ENCODE measurements around the gene CDK5RAP1.
"Not testable (repeated sequence)": the region's sequence is repeated elsewhere in the genome, so short reads cannot be mapped to it uniquely, and the experiment has no call there.

Gene CDK5RAP1

DNA sequence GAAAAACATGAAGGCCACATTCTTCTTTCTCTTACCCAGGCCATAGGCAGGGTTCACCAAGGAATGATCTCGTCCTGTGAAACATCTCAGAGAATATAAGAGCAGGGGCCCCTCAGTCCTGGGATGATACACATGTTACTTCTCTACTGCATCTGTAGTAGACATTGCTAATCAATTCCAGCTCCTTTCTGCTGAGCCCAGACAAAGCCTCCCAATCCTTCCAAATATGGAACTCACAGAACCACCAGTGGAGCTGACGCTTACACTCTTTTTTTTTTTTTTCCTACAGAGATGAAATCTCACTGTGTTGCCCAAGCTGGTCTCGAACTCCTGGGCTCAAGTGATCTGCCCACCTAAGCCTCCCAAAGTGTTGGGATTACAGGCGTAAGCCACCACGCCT is 33.1 kb upstream of the CDK5RAP1 start:
- ChIA-PET CTCF (no interaction called here), POLR2A (no interaction called here)
- TF ChIP-seq, protein P1, sequence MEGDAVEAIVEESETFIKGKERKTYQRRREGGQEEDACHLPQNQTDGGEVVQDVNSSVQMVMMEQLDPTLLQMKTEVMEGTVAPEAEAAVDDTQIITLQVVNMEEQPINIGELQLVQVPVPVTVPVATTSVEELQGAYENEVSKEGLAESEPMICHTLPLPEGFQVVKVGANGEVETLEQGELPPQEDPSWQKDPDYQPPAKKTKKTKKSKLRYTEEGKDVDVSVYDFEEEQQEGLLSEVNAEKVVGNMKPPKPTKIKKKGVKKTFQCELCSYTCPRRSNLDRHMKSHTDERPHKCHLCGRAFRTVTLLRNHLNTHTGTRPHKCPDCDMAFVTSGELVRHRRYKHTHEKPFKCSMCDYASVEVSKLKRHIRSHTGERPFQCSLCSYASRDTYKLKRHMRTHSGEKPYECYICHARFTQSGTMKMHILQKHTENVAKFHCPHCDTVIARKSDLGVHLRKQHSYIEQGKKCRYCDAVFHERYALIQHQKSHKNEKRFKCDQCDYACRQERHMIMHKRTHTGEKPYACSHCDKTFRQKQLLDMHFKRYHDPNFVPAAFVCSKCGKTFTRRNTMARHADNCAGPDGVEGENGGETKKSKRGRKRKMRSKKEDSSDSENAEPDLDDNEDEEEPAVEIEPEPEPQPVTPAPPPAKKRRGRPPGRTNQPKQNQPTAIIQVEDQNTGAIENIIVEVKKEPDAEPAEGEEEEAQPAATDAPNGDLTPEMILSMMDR (IDR thresholded peaks at IDR 0.05; ENCODE audit: control extremely low read depth, extremely low read depth, low read depth, missing control alignments), result no peak
- DNase-seq (ENCODE audit: extremely low spot score), result no peak

DNA sequence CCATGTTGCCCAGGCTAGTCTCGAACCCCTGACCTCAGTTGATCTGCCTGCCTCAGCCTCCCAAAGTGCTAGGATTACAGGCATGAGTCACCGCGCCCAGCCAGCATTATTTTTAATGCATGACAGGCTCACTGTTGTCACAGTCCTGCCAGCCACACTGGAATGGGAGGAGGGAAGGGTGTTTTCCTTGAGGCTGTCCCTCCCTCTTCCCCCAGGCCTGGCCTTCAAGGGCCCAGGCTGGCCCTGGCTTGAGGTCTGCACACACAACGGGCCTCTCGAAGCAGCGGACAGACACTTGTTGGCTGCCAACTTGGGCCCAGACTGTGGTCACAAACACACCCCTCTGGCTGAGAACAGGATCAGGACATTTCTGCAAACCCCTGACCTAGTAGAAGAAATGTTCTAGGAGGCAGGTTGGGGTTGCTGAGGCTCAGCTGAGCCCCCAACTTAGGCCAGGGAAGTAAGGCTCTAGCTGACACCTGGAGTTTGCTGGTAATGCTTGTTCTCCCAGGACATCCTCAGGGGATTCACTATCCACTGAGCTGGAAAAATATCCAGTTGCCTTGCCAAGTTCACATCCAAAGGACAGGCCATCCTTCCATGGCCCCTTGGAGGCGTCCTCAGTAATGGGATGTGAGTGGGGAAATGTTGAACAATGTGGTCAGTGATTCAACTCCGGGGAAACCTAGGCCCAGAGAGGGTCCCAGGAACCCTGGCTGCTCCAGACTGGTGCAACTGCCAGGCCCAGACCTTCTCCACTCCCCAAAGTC is 32.3 kb upstream of the CDK5RAP1 start:
- DNase-seq (ENCODE audit: extremely low spot score), result no peak
- POLR2A ChIA-PET, result no interaction called here
- CTCF ChIA-PET, result no interaction called here
- TF ChIP-seq, protein P1 (IDR thresholded peaks at IDR 0.05; ENCODE audit: control extremely low read depth, extremely low read depth, low read depth, missing control alignments), result no peak

DNA sequence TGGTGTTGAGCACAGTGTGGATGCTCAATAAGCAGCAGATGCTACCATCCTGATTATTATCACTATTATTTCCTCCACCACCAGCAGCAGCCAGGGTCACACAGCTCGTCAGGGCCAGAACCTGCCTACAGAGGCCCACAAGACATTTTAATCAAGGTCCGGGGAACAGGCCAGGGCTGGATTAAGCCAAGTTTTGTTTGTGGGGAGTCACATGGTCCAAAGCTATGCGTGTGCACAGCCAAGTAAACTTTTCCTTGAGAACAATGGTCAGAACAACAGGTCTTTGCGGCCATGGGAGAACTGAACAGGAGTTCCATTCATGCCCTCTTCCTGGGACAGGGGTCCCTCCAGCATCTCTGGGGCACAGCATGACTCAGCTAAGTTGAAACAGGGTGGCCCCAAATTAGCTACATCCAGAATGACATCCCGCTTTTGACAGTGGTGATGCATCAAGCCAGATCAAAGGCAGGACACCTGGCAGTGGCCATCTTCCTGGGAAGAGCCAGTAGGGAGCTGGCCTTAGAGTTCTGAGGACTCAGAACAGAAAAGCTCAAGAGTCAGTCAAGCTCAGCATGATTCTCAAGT is 30.6 kb upstream of the CDK5RAP1 start:
- ChIA-PET POLR2A (interaction anchor here (1.0 kb wide), 1 partner anchor 30 kb away, joined by 3 read pairs; the partner anchor contains the start of gene CDK5RAP1), CTCF (interaction anchor here (0.9 to 1.7 kb wide), 5 partner anchors 9 to 288 kb away, joined by 3 to 8 read pairs (median 4); partner anchors contain the start of genes PXMP4 and SNTA1)
- DNase-seq (ENCODE audit: extremely low spot score), result no peak
- TF ChIP-seq, protein P1 (IDR thresholded peaks at IDR 0.05; ENCODE audit: control extremely low read depth, extremely low read depth, low read depth, missing control alignments), result no peak

DNA sequence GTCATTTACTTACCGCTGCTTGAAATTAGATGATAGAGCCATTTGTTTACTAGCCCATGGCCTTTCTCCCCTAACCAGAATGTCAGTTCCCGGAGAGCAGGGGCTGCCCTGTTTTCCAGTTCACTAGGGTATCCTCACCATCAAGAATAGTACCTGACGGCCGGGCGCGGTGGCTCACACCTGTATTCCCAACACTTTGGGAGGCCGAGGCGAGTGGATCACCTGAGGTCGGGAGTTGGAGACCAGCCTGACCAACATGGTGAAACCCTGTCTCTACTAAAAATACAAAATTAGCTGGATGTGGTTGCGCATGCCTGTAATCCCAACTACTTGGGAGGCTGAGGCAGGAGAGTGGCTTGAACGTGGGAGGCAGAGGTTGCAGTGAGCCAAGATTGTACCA is 22.6 kb upstream of the CDK5RAP1 start:
- DNase-seq (ENCODE audit: extremely low spot score); CTCF ChIA-PET; POLR2A ChIA-PET: not testable (repeated sequence)

- POLR2A ChIA-PET, result no interaction called here
- CTCF ChIA-PET, result no interaction called here
- TF ChIP-seq, protein P1 (IDR thresholded peaks at IDR 0.05; ENCODE audit: control extremely low read depth, extremely low read depth, low read depth, missing control alignments), result no peak
- no peak for DNase-seq (ENCODE audit: extremely low spot score)
Measured at GRCh38 chr20:33423141-33423834, 22.0 kb upstream of the CDK5RAP1 start.

- TF ChIP-seq, protein P1 (IDR thresholded peaks at IDR 0.05; ENCODE audit: control extremely low read depth, extremely low read depth, low read depth, missing control alignments), result no peak
- no peak for DNase-seq (ENCODE audit: extremely low spot score)
- POLR2A ChIA-PET, result no interaction called here
- CTCF ChIA-PET, result interaction anchor here (1.1 to 1.8 kb wide), 2 partner anchors 13 kb away, joined by 4 read pairs; no protein-coding TSS in a partner anchor
Measured at GRCh38 chr20:33419140-33419974, 18.0 kb upstream of the CDK5RAP1 start.

All from GM10248 (cell line).